HUES6 (cell line): ENCODE measurements around the gene PDYN.

ENCODE experiments used
- H3K27ac ChIP-seq: 2 replicates; pipeline ENCODE4 v1.7.0; 2013; ENCODE audit warnings: low read depth, mild to moderate bottlenecking, low read length, inconsistent platforms
- H3K27me3 ChIP-seq: 2 replicates; pipeline ENCODE4 v1.6.1; 2013; ENCODE audit warnings: low read length; ENCODE audit not compliant: control insufficient read depth, insufficient read depth
- H3K36me3 ChIP-seq: 2 replicates; pipeline ENCODE4 v1.6.1; 2013; ENCODE audit warnings: low read length; ENCODE audit not compliant: control insufficient read depth, insufficient read depth
- H3K4me1 ChIP-seq: 2 replicates; pipeline ENCODE4 v1.6.1; 2013; ENCODE audit warnings: low read length; ENCODE audit not compliant: control insufficient read depth, insufficient read depth
- H3K4me3 ChIP-seq: 2 replicates; pipeline ENCODE4 v1.5.1; 2013; ENCODE audit warnings: low read depth, low read length
- H3K9ac ChIP-seq: one replicate; pipeline ENCODE4 v1.6.1; 2013; ENCODE audit warnings: mild to moderate bottlenecking, low read length
- H3K9me3 ChIP-seq: 2 replicates; pipeline ENCODE4 v1.6.1; 2013; ENCODE audit warnings: low read depth, low read length; ENCODE audit not compliant: control insufficient read depth, insufficient read depth

Gene PDYN

DNA sequence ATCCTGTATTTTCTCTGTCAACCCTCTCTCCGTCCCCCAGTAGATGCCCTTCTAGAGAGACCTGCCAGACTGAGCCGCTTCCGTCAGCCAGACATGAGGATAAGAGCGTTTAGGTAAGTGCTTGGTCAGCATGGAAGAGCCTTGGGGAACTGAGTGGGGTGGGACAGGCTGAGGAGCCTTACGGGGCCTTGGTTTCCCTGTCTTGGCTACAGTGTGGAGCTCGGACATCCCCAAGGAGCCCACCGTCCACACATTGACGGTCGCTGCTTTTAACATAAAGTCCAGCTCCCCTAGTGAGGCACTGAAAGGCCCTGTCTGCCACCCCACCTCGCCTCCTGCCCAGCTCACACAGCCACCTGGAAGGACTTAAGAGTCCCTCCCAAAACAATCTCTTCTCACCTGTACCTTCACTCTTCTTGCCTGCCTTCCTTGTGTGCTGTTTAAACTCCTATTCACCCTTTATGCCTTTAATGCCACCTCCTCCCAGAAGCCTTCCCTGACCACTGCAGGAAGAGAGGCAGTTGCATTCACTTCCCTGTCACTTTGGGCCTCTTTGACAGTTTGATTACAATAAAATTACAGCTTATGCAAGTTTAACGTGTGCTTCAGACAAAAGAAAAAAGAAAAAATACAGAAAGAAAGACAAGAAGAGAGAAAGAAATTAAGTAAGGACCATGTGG is 42.3 kb downstream of the PDYN start:
- H3K27me3 ChIP-seq: peaks cover 17% of the 10 kb centered on the region
- no peaks in the 10 kb centered on the region for H3K9me3 ChIP-seq
- no peaks in the 10 kb centered on the region for H3K36me3 ChIP-seq
- peaks cover 48% of the 10 kb centered on the region for H3K4me1 ChIP-seq
- H3K9ac ChIP-seq: no peak overlapping the region
- no peak overlapping the region for H3K27ac ChIP-seq
- H3K4me3 ChIP-seq: no peak overlapping the region

GRCh38 chr20:1950836-1951235 is 43.0 kb downstream of the PDYN start:
- Histone ChIP-seq H3K4me3 (no peak overlapping the region), H3K4me1 (peaks cover 47% of the 10 kb centered on the region), H3K9me3 (no peaks in the 10 kb centered on the region), H3K27ac (no peak overlapping the region), H3K9ac (no peak overlapping the region), H3K36me3 (no peaks in the 10 kb centered on the region), H3K27me3 (peaks cover 24% of the 10 kb centered on the region)

DNA sequence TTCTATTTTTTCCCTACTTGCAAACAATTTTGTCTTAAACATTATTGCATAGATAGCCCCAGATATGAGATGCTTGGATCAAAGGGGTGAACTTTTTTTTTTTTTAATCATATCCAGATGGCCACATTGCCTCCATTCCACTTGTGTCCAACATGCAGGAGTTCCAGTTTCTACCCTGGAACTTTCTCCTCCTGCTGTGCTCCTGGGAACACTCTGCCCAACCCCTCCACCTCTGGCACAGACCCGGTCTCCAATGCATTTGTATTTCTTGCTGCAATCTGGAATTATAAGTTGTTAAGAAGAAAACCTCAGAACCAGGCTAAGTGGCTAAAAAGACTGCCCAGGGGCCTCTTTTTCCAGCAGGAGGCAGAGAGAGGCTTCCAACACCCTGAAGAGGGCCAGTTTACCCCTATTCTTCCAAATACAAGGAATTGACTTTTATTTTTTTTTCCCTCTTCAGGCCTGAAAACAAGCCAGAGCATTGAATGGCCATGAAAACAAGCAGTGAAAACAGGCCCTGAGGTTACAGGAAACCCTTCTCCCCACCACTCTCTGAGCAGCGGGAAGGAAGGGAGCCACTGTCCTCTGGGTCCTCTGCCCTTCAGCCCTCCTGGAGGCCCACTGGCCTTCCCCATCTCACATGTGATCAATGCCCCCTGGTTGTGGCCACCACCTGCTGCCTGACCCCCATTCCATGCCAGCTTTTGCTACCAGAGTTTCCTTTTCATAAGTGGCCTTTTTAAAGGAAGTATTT is 44.3 kb downstream of the PDYN start:
- H3K27me3 ChIP-seq: peaks cover 37% of the 10 kb centered on the region
- H3K27ac ChIP-seq: no peak overlapping the region
- H3K4me3 ChIP-seq: no peak overlapping the region
- H3K4me1 ChIP-seq: peaks cover 41% of the 10 kb centered on the region
- no peak overlapping the region for H3K9ac ChIP-seq
- H3K36me3 ChIP-seq: no peaks in the 10 kb centered on the region
- H3K9me3 ChIP-seq: no peaks in the 10 kb centered on the region

- Histone ChIP-seq H3K4me1 (peaks cover 38% of the 10 kb centered on the region), H3K27ac (no peak overlapping the region), H3K36me3 (no peaks in the 10 kb centered on the region), H3K9ac (peak overlapping the region; percentile 60), H3K27me3 (peaks cover 50% of the 10 kb centered on the region), H3K9me3 (no peaks in the 10 kb centered on the region), H3K4me3 (peak overlapping the region; percentile 45)
These were observed 46.4 kb downstream of the PDYN start for GRCh38 chr20:1947535-1947846.

DNA sequence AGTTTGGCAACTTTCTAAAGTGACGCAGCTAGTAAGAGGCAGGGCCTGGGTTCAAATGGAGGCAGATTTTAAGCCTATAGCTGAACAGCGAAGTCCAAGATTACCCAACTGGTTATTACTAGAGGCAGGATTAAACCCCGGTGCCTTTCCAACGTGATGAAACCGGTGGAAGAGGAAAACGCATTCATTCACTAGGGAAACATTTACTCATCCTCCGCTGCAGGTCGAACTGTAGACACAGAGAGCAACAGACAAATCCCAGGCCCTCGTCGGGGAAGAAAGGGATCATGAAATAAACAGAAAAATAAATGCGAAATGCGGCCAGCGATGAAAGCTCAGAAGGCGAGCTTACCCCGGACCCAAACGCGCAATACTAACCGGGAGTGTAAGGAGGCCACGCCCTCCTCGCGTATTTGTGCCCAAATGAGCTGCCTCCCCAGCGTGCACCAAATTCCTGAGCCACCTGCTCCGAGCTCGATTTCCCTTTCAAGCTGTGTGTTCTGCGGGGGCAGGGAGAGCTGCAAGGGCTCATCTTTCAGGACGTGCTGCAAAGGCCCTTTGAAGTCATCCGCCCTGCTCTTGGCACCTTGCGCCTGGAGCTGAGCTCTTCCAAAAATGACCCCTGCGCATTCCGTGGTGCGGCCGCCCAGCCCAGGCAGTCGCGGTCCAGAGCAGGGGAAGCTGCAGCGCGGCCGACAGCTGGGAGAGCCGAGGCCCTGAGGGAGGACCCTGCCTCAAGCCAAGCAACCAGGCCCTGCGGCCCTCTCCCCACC is 46.9 kb downstream of the PDYN start:
- H3K9ac ChIP-seq: peak overlapping the region; percentile 60
- H3K27ac ChIP-seq: no peak overlapping the region

DNA sequence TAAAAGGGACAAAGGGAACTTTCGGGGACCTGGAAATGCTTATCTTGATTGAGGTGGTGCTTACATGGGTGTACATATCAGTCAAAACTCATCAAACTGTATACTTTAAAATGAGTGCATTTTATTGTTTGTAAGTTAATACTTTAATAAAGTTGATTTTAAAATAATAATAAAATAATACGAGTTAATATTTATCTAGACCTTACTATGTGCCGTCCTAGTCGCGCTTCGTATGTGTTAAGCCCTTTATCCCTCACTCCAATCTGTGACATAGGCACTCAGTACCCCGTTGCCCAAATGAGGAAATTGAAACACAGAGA is 47.5 kb downstream of the PDYN start:
- Histone ChIP-seq H3K9me3 (no peaks in the 10 kb centered on the region), H3K36me3 (no peaks in the 10 kb centered on the region), H3K27ac (no peak overlapping the region), H3K9ac (peak overlapping the region; percentile 60), H3K27me3 (peaks cover 50% of the 10 kb centered on the region), H3K4me3 (peak overlapping the region; percentile 45), H3K4me1 (peaks cover 35% of the 10 kb centered on the region)

More for the DNA sequence above, 46.9 kb downstream of the PDYN start:
- H3K4me3 ChIP-seq: peak overlapping the region; percentile 45
- H3K36me3 ChIP-seq: no peaks in the 10 kb centered on the region
- H3K4me1 ChIP-seq: peaks cover 38% of the 10 kb centered on the region
- peaks cover 50% of the 10 kb centered on the region for H3K27me3 ChIP-seq
- H3K9me3 ChIP-seq: no peaks in the 10 kb centered on the region

DNA sequence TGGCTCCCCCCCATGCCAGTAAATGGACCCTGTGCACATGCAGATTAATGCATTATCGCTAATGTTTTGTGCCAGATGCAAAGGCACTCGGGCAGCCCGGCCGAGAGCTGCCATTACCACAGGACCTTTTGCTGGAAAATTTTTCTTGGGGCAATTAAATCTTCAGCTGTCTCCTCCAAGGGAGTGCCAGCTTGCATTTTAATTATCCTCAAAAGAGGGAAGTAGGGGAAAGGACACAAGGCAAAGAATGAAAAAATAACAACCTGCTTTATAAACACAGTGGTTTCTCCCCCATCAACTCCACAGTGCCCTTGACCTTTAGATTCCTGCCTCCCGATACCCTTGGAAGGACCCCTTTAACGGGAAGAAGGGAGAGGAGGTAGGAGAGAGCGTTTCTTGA is 48.2 kb downstream of the PDYN start:
- Histone ChIP-seq H3K4me3 (no peak overlapping the region), H3K27ac (no peak overlapping the region), H3K9me3 (no peaks in the 10 kb centered on the region), H3K9ac (no peak overlapping the region), H3K27me3 (peaks cover 50% of the 10 kb centered on the region), H3K36me3 (no peaks in the 10 kb centered on the region), H3K4me1 (peaks cover 32% of the 10 kb centered on the region)

DNA sequence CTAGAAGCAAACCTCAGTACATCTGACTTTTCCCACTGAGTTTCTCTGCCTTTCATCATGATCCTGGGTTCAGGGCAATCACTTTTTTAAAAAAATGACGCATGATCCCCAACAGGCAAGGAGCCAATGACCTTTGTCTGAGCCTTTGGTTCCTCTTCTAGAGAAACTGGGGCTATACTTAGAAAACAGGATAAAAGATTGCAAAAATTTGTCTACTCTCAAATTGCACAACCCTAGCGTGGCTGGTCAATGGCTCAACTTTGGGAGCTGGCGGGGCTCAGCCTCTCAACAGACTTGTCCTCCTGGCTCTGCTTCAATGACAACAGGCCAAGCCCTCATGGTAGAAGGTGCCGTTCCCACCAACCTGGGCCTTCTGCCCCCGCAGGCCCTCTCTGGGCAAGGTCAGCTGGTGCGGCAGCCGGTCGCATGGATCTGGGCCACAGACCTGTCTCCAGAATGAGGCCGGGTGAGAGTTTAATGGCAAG is 48.7 kb downstream of the PDYN start:
- Histone ChIP-seq H3K4me3 (no peak overlapping the region), H3K27ac (no peak overlapping the region), H3K27me3 (peaks cover 50% of the 10 kb centered on the region), H3K36me3 (no peaks in the 10 kb centered on the region), H3K9me3 (no peaks in the 10 kb centered on the region), H3K4me1 (peaks cover 31% of the 10 kb centered on the region), H3K9ac (no peak overlapping the region)

DNA sequence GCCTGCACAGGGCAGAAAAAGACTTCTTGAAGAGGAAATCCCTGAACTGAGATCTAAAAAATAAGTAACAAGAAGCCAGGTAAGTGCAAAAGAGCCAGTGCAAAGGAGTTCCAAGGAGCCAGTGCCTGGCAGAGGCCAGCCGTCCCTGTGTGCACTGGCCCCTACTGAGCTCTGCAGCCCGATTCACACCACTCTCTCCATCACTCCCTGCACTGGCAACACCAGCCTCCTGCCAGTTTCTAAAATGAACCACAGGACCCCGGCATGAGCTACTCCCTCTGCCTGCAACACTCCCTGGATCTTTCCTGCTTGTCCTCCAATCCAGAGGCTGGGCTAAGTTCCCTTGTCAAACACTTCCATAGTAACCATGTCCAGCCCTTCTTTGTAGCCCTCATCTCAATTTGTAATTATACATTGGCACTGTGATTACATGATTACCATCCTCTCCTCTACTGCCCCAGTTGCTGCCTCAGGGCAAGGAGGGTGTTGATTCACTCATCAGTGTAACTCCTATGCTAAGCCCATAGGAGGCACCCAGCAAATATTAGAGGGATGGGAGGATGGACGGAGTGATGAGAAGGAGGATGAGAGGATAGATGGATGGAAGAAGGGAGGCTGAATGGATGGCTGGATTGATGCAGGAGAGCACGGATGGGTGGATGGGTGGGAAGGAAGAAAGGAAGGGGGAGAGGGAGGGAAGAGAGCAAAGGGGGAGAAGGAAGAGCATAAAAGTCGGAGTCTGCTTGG is 49.3 kb downstream of the PDYN start:
- H3K9ac ChIP-seq: no peak overlapping the region
- no peaks in the 10 kb centered on the region for H3K9me3 ChIP-seq
- no peak overlapping the region for H3K4me3 ChIP-seq
- no peaks in the 10 kb centered on the region for H3K36me3 ChIP-seq
- no peak overlapping the region for H3K27ac ChIP-seq
- H3K27me3 ChIP-seq: peaks cover 50% of the 10 kb centered on the region
- peaks cover 25% of the 10 kb centered on the region for H3K4me1 ChIP-seq

DNA sequence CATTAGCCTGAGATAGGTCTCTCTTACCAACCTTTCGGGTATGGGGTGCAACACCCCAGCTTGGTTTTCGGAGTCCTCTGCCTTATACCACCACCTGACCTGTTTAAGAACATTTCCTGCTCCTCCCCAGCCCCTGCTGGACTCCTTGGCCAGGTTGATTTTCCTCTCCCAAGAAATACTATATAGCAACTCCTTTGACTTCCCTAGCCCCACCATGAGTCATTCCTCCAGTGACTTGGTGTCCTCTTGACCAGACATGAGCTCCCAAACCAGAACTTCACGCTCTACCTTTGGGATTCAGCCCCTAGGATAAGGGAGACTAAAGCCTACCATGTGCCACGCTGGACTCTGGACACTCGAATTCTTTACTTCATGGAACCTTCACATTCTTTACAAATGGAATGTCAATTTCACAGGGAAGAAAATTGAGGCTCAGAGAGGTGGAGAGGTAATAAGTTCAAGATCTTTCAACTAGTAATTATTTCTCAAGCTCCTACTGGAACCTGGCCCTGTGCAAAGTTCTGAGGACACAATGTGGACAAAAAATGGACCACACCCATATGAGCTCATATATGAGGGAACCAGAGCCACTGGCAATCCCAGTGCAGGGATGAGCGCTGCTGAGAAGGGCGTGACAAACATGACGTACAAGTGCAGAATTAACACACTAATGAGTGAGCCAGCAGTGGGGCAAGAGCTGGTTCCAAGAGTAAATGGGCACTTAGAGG is 50.4 kb downstream of the PDYN start:
- H3K27me3 ChIP-seq: peaks cover 50% of the 10 kb centered on the region
- no peak overlapping the region for H3K9ac ChIP-seq
- H3K4me3 ChIP-seq: no peak overlapping the region
- no peak overlapping the region for H3K27ac ChIP-seq
- no peaks in the 10 kb centered on the region for H3K9me3 ChIP-seq
- H3K36me3 ChIP-seq: 0 out of 2 replicates have a peak, but pooled peaks cover 3% of the 10 kb centered on the region
- H3K4me1 ChIP-seq: peaks cover 18% of the 10 kb centered on the region
